Non-pigmented ciliary epithelial cell (primary cell): ENCODE measurements around the gene ZG16.

Source experiments
- DNase-seq: peaks from one replicate; pipeline ENCODE4 v3.0.0-alpha.2; 2010; ENCODE audit warnings: low read depth

The ZG16 gene

DNA sequence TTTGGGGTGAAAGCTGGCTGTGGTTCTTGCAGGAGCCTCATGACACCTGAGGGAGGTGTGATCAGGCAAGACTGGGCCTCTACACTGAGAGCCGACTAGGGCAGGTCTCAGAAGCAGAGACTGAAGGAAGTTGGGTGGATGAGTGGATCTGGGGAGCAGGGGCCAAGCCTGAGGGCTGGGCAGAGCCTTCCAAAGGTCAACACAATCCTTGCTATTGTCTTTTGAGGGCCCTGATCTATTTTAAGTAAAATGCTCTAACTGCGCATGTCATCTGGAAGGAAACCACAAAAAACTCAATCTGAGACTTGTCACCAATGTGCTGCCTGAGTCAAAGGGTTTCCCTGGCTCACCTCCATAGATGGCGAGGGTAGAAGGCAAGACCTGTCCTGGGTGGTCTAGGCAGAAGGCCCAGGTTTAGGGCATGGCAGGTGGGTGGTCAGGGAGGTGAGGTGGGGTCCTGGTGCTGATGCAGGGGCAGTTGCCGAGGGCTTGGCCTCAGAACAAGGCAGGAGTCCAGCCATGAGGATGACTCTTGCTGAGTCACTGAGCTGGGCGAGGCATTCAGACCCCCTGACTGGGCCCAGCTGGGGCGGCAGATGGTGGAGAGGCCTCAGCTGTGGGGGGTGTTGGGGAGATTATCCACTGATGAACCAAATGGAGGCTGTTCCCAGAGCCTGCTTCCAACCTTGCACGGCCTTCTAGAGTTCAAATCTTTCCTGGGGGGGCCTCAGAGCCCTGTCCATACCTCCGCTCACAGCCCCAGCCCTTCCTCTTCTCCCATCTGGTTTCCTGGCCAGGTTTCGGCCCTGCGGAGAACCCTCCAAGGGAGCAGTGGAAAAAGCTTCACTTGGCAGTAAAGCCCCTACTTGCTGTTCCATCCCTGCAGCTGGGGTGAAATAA lies 47.3 kb downstream of the ZG16 start:
- DNase-seq: peak; percentile 57

- no peak for DNase-seq
These were observed 48.3 kb downstream of the ZG16 start for GRCh38 chr16:29826342-29826695.

- no peak for DNase-seq
These were observed 52.7 kb downstream of the ZG16 start for GRCh38 chr16:29830774-29831173.

GRCh38 chr16:29831490-29831889 lies 53.4 kb downstream of the ZG16 start:
- no peak for DNase-seq
